Glutamatergic neuron (in vitro differentiated cells): ENCODE measurements around the gene ERCC8. TPM values are rescaled to one million over a fixed set of nuclear protein-coding genes. Genes with fewer than 3 reads are reported as not detected.
A peak's percentile ranks its signal among the peaks of the same experiment; 100 is the strongest.

Experiments
- DNase-seq: peaks from one replicate; pipeline ENCODE4 v3.0.0; 2022
- H3K27ac Mint-ChIP-seq: one replicate; pipeline ENCODE4 v1.8.0; 2020; ENCODE audit warnings: mild to moderate bottlenecking, mixed read lengths, inconsistent platforms; ENCODE audit not compliant: unreplicated experiment
- H3K27me3 Mint-ChIP-seq: one replicate; pipeline ENCODE4 v1.8.0; 2020; ENCODE audit warnings: mild to moderate bottlenecking, moderate library complexity, mixed read lengths, inconsistent platforms; ENCODE audit not compliant: unreplicated experiment
- H3K36me3 Mint-ChIP-seq: one replicate; pipeline ENCODE4 v1.8.0; 2020; ENCODE audit warnings: mild to moderate bottlenecking, mixed read lengths, inconsistent platforms; ENCODE audit not compliant: unreplicated experiment
- H3K4me1 Mint-ChIP-seq: one replicate; pipeline ENCODE4 v1.8.0; 2020; ENCODE audit warnings: mild to moderate bottlenecking, low read depth, mixed read lengths, inconsistent platforms; ENCODE audit not compliant: unreplicated experiment
- H3K4me3 Mint-ChIP-seq: one replicate; pipeline ENCODE4 v1.8.0; 2020; ENCODE audit warnings: mild to moderate bottlenecking, mixed read lengths, inconsistent platforms; ENCODE audit not compliant: unreplicated experiment
- H3K9me3 Mint-ChIP-seq: one replicate; pipeline ENCODE4 v1.8.0; 2020; ENCODE audit warnings: mild to moderate bottlenecking, moderate library complexity, mixed read lengths, inconsistent platforms; ENCODE audit not compliant: unreplicated experiment
- CTCF ChIP-seq: fragments of 200-600 bp; sonication (generic); IDR thresholded peaks from one replicate; pipeline ENCODE4 v1.5.0; 2021; ENCODE audit not compliant: partially characterized antibody, unreplicated experiment
- total RNA-seq: library from RNA; stranded (reverse); fragmentation: NEBNext Ultra II Directional; extraction: Animal tissue kit (Norgen Biotek cat#: 25700); gene quantifications from one replicate; pipeline ENCODE4 v1.2.1, GENCODE V29; 2021; ENCODE audit not compliant: unreplicated experiment

Gene ERCC8
- total RNA-seq, 1 donor from 2014 or later, result 17.6 TPM

- no peaks in the 10 kb centered on the region for H3K9me3 Mint-ChIP-seq
- no peaks in the 10 kb centered on the region for H3K4me1 Mint-ChIP-seq
- H3K36me3 Mint-ChIP-seq, result no peaks in the 10 kb centered on the region
- no peak for DNase-seq
- no peak for TF ChIP-seq CTCF
- H3K27ac Mint-ChIP-seq, result no peak overlapping the region
- H3K27me3 Mint-ChIP-seq, result no peaks in the 10 kb centered on the region
- H3K4me3 Mint-ChIP-seq, result no peak overlapping the region
These were observed 27.4 kb upstream of the ERCC8 start for GRCh38 chr5:60972231-60972630.

- DNase-seq, result no peak
- H3K27ac Mint-ChIP-seq, result no peak overlapping the region
- TF ChIP-seq CTCF, result no peak
- H3K27me3 Mint-ChIP-seq, result no peaks in the 10 kb centered on the region
- H3K4me1 Mint-ChIP-seq, result peaks cover 4% of the 10 kb centered on the region
- no peak overlapping the region for H3K4me3 Mint-ChIP-seq
- H3K9me3 Mint-ChIP-seq, result no peaks in the 10 kb centered on the region
- no peaks in the 10 kb centered on the region for H3K36me3 Mint-ChIP-seq
These were observed 16.8 kb upstream of the ERCC8 start for GRCh38 chr5:60961685-60962084.

- H3K27ac Mint-ChIP-seq, result no peak overlapping the region
- no peak for DNase-seq
- no peak overlapping the region for H3K4me3 Mint-ChIP-seq
- peak; percentile 55 for TF ChIP-seq CTCF
- no peaks in the 10 kb centered on the region for H3K27me3 Mint-ChIP-seq
- H3K4me1 Mint-ChIP-seq, result peaks cover 4% of the 10 kb centered on the region
- no peaks in the 10 kb centered on the region for H3K9me3 Mint-ChIP-seq
- peaks cover 5% of the 10 kb centered on the region for H3K36me3 Mint-ChIP-seq
These were observed 15.7 kb upstream of the ERCC8 start for GRCh38 chr5:60960591-60960990.

- H3K9me3 Mint-ChIP-seq, result peaks cover 2% of the 10 kb centered on the region
- H3K27me3 Mint-ChIP-seq, result no peaks in the 10 kb centered on the region
- H3K36me3 Mint-ChIP-seq, result peaks cover 13% of the 10 kb centered on the region
- no peak for TF ChIP-seq CTCF
- no peak for DNase-seq
- peaks cover 4% of the 10 kb centered on the region for H3K4me1 Mint-ChIP-seq
- H3K27ac Mint-ChIP-seq, result no peak overlapping the region
- no peak overlapping the region for H3K4me3 Mint-ChIP-seq
These were observed 14.3 kb upstream of the ERCC8 start for GRCh38 chr5:60959156-60959555.

GRCh38 chr5:60958712-60959111 lies 13.8 kb upstream of the ERCC8 start:
- H3K27ac Mint-ChIP-seq, result no peak overlapping the region
- peaks cover 4% of the 10 kb centered on the region for H3K4me1 Mint-ChIP-seq
- no peaks in the 10 kb centered on the region for H3K27me3 Mint-ChIP-seq
- TF ChIP-seq CTCF, result no peak
- H3K9me3 Mint-ChIP-seq, result peaks cover 2% of the 10 kb centered on the region
- no peak overlapping the region for H3K4me3 Mint-ChIP-seq
- DNase-seq, result no peak
- peaks cover 13% of the 10 kb centered on the region for H3K36me3 Mint-ChIP-seq
